ENCODE data around the gene TMEM203.
A peak's percentile ranks its signal among the peaks of the same experiment; 100 is the strongest.

DNA sequence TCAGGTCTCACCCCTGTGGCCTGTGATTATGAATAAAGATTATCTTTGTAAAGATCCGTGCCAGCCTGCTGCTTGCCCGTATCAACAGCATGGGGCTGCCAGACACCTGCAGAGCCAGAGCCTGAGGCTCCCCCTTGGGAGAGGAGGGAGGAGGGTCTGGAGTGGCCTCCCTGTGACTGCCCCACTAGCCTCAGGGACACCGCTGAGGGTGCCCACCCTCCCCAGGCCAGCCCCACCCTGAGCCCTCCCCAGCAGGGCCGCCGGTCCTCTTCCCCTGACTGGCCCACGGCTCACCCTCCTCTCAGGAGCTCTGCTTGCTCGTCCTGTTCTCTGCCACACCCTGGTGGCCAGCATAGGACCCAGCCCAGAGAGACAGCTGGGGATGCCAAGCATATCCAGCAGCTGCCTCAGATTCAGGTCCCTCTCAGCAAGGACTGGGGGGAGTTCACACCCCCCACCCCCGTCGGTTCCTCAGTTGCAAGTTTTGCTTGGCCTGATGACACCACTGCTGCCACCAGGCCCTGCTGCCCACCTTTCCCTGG is 15.1 kb downstream of the TMEM203 start:
- TF ChIP-seq NFIC (IDR thresholded peaks at IDR 0.05; ENCODE audit: borderline replicate concordance) (no peak), YY1 (IDR thresholded peaks at IDR 0.05; ENCODE audit: low read depth) (no peak), FOSL2 (IDR thresholded peaks at IDR 0.05; ENCODE audit: borderline replicate concordance, low read depth) (no peak), SIN3A (IDR thresholded peaks at IDR 0.05; ENCODE audit: borderline replicate concordance, low read depth, low read length) (no peak), FOXM1 (IDR thresholded peaks at IDR 0.05; ENCODE audit: low read depth) (no peak), EP300 (IDR thresholded peaks at IDR 0.05; ENCODE audit: borderline replicate concordance in 1 of 2, low read depth in 1 of 2, low read length in 1 of 2) (no peak), POLR2AphosphoS5 (IDR thresholded peaks at IDR 0.05; ENCODE audit: low read depth, low read length) (no peak), RXRA (IDR thresholded peaks at IDR 0.05; ENCODE audit: borderline replicate concordance, low read depth) (no peak), GABPA (IDR thresholded peaks at IDR 0.05; ENCODE audit: low read depth) (no peak), RFX5 (IDR thresholded peaks at IDR 0.05; ENCODE audit: low read length) (no peak), RCOR1 (IDR thresholded peaks at IDR 0.05; ENCODE audit: low read length) (no peak)
- TF ChIP-seq, protein P1, sequence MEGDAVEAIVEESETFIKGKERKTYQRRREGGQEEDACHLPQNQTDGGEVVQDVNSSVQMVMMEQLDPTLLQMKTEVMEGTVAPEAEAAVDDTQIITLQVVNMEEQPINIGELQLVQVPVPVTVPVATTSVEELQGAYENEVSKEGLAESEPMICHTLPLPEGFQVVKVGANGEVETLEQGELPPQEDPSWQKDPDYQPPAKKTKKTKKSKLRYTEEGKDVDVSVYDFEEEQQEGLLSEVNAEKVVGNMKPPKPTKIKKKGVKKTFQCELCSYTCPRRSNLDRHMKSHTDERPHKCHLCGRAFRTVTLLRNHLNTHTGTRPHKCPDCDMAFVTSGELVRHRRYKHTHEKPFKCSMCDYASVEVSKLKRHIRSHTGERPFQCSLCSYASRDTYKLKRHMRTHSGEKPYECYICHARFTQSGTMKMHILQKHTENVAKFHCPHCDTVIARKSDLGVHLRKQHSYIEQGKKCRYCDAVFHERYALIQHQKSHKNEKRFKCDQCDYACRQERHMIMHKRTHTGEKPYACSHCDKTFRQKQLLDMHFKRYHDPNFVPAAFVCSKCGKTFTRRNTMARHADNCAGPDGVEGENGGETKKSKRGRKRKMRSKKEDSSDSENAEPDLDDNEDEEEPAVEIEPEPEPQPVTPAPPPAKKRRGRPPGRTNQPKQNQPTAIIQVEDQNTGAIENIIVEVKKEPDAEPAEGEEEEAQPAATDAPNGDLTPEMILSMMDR (IDR thresholded peaks at IDR 0.05): 0 out of 2 replicates have a peak, but pooled peaks have one; percentile 10
- TF ChIP-seq, protein P2, sequence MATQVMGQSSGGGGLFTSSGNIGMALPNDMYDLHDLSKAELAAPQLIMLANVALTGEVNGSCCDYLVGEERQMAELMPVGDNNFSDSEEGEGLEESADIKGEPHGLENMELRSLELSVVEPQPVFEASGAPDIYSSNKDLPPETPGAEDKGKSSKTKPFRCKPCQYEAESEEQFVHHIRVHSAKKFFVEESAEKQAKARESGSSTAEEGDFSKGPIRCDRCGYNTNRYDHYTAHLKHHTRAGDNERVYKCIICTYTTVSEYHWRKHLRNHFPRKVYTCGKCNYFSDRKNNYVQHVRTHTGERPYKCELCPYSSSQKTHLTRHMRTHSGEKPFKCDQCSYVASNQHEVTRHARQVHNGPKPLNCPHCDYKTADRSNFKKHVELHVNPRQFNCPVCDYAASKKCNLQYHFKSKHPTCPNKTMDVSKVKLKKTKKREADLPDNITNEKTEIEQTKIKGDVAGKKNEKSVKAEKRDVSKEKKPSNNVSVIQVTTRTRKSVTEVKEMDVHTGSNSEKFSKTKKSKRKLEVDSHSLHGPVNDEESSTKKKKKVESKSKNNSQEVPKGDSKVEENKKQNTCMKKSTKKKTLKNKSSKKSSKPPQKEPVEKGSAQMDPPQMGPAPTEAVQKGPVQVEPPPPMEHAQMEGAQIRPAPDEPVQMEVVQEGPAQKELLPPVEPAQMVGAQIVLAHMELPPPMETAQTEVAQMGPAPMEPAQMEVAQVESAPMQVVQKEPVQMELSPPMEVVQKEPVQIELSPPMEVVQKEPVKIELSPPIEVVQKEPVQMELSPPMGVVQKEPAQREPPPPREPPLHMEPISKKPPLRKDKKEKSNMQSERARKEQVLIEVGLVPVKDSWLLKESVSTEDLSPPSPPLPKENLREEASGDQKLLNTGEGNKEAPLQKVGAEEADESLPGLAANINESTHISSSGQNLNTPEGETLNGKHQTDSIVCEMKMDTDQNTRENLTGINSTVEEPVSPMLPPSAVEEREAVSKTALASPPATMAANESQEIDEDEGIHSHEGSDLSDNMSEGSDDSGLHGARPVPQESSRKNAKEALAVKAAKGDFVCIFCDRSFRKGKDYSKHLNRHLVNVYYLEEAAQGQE (IDR thresholded peaks at IDR 0.05; ENCODE audit: low read depth, low read length): no peak
- TF ChIP-seq, protein P3, sequence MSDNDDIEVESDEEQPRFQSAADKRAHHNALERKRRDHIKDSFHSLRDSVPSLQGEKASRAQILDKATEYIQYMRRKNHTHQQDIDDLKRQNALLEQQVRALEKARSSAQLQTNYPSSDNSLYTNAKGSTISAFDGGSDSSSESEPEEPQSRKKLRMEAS (IDR thresholded peaks at IDR 0.05; ENCODE audit: low read depth): no peak
